ENCODE results near the gene TLR1. TPM values are rescaled to one million over a fixed set of nuclear protein-coding genes. Genes with fewer than 3 reads are reported as not detected.

TLR1 gene
- total RNA-seq, 1 experiment from 2014 or later: 2.9 TPM

Other genes starting within 250 kb of the TLR1 start
- 8.4 and 14.1 TPM in 2 replicates for gene KLF3, start 140.6 kb downstream of the TLR1 start, total RNA-seq (2014; rRNA removed)
- not detected in 2 replicates for gene TLR10, start 21.8 kb downstream of the TLR1 start, total RNA-seq (2014; rRNA removed)
- gene TLR6, start 52.0 kb upstream of the TLR1 start, total RNA-seq (2014; rRNA removed): 2.9 and 3.7 TPM in 2 replicates
- gene FAM114A1, start 63.0 kb upstream of the TLR1 start, total RNA-seq (2014; rRNA removed): 208 and 240 TPM in 2 replicates
- gene TMEM156, start 227.6 kb upstream of the TLR1 start, total RNA-seq (2014; rRNA removed): 0.77 and 0.86 TPM in 2 replicates